Activated CD4-positive, CD25-positive, alpha-beta regulatory T cell treated with anti-CD3 and anti-CD28 coated beads, Interleukin-2, amount 50 U/mL, for 16 hours (primary cell): Measurements from ENCODE around the gene ANP32A.

Experiments used
- DNase-seq: peaks from one replicate; pipeline ENCODE4 v3.0.0-alpha.2; 2020; ENCODE audit warnings: low read depth, low spot score

Gene ANP32A

DNA sequence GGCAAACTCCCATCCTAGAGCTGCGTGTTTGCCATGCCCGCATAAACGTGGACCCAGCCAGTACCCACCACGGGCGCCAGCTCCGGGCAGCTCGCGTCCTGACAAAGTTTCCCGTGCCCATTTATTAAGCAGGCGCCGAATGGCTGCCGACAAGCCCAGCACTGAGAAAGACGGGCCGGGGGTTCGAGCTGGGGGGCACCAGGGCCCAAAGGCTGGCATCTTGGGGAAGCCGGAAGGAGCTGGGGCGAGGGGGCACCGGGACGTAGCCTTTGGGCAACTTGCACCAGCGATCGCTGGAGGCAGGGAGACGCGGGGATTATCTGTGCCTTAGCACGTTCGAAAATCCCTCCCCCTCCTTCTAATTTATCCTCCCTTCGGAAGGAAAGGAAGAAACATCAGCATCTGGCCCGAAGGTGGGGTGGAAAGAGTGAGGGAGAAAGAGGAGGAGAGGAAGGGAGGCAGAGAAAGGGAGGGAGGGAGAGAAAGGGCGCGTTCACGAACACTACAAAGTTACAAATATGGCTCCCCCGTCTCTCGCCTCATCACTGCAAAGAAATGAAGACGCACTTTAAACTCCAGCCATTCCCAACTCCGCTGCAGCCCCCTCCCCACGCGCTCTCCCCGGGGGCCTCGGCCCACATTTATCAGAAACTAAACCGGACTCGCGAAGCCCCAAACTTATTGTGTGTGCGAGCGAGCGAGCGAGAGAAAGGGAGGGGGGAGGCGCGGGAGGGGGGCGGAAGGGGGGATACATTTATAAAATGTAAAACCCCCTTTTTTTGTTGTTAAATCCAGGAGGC is 1.0 kb downstream of the ANP32A start:
- DNase-seq = no peak

GRCh38 chr15:68818769-68819494 is 1.8 kb downstream of the ANP32A start:
- DNase-seq = no peak

DNA sequence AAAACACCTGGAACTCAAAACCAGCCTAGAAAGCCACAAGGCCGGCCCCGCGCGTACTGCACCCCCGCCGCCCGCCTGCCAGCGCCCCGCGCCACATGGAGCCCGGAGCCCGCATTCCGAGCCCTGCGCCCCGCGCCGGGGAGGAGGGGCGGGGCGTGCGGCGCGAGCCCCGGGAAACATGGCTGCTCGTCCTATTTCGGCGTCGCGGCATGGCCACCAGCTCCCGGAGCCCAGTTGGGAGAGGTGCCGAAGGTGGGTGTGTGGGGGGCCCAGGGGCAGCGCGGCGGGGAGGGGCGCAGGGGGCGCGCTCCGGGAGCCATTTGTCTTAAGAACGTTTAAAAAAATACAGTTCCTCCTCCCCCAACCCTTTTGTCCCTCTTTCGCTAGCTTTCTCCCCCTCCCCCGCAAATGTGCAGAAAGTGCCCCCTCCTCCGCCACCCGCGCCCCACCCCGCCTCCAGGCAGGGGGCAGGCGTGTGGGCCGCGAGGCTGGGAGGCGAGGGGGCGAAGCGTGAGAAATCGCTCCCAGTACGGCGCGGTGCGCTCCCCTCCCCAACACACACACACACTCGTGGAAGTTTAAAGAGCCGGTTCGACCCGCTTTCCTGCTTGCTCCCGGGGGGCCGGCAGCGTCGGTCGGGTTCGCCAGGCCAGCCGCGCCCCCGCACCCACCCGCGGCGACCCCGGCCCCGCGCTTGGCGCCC is 2.5 kb downstream of the ANP32A start:
- DNase-seq = no peak

DNA sequence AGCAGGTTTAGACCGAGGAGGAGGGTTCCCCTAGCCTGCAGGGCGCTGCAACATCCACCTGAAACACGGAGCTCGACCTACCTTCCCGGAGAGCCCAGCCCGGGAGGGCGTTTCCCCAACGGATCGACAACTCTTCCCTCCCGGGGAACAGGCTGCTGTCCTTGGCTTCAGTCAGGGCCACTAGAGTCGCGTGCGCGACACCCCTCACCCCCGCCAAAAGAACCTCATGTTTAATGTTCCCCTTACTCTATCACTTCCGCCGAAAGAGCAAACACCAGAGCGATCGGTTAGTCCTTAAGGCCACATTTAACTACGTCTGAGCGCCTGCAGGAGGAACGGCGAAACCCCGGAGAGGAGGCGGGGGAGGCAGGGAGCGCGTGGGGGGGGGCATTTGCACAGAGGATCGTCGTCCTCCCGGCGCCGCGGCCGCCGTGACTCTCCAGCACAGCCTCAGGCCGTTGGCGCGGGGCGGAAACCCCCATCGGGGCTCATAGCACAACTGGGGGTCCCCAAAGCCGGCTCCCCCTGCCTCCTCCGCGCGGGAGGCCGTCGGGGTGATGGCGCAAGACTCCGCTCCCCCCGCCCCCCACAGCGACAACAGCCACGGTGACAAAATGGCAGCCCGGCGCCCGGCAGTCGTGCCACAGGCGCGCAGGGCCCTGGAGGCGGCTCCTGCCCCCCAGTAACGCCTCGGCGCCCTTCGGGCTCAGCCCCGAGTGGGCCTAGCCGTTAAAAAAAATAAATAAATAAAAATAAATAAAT is 3.2 kb downstream of the ANP32A start:
- peak; percentile 53 for DNase-seq

- no peak for DNase-seq
Measured at GRCh38 chr15:68816795-68817303, 3.8 kb downstream of the ANP32A start.

DNA sequence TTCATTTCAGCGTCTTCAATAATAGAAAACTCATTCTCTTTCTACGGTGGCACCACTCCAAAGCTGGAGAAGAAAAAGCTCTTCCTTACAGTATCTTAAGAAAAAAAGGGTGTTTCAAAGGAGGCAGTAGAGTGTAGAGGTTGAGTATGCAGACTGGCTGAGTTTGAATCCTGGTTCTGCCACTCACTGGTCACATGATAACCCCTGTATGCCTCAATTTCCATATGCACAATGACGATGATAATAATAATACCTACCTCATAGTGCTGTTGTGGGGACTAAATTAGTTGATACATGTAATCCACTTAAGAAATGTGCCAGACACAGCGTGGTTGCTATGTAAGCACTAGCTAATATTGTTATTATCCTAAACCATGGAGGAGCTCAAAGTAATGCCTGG is 4.5 kb downstream of the ANP32A start:
- no peak for DNase-seq

GRCh38 chr15:68815598-68815997 is 5.1 kb downstream of the ANP32A start:
- DNase-seq = no peak

DNA sequence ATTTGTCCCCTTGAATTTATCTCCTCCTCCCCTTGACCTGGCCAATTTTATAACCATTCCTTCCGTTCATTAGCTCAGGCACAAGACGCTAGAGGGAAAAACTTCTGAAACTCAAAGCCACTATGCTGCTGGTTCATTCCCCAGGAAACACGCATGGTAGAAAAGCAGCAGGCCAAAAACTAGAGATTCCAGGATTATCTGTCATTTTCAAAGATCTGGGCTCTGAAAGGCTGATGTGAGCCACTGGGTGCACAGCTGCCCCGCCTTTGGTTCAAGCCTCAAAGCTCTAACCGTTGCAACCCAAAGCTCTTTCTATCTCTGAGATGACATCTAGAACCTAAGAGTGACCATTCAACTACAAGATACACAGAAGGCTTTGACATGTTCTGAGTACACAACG is 6.1 kb downstream of the ANP32A start:
- no peak for DNase-seq

- DNase-seq = no peak
Measured at GRCh38 chr15:68812597-68813431, 7.9 kb downstream of the ANP32A start.

GRCh38 chr15:68812069-68812468 is 8.6 kb downstream of the ANP32A start:
- DNase-seq = no peak

DNA sequence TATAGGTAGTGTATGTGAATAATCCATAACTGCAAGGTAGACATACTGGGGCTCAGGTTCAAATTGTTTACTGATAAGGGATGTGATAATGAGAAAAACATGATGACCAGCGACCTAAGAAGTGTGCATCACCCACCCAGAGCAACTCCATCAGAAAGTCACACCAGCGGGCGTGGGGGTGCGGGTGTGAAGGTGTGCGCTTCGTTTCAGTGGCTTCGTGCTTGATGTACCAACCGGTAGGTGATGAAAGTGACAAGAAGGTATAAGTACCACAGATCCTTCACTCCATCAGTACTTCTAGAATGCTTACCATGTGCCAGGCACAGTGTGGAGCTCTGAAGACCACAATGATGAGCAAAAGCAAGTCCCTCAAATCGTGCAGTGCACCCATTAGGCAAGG is 11.2 kb downstream of the ANP32A start:
- DNase-seq = no peak

GRCh38 chr15:68808770-68809169 is 11.9 kb downstream of the ANP32A start:
- DNase-seq = no peak

- DNase-seq = no peak
Measured at GRCh38 chr15:68808091-68808490, 12.6 kb downstream of the ANP32A start.

DNA sequence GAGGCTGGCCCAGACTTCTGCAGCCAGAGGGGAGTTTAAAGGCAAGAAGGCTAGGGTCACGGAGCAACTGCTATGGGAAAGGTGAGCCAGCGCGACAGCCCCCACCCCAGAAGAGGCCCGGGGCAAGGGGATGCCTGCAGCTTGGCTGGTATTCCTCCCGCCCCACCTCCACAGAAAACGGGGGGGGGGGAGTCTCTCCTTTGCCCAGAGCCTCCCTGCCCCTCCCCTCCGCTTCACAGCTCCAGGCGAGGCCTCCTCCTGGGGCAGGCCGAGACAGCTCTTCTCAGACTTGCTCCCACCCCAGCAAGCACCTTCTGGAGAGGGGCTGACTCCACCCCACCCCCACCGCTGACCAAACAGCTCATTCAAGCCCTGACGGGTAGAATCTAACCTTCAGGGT is 13.4 kb downstream of the ANP32A start:
- no peak for DNase-seq

- no peak for DNase-seq
Measured at GRCh38 chr15:68806220-68807060, 14.3 kb downstream of the ANP32A start.

DNA sequence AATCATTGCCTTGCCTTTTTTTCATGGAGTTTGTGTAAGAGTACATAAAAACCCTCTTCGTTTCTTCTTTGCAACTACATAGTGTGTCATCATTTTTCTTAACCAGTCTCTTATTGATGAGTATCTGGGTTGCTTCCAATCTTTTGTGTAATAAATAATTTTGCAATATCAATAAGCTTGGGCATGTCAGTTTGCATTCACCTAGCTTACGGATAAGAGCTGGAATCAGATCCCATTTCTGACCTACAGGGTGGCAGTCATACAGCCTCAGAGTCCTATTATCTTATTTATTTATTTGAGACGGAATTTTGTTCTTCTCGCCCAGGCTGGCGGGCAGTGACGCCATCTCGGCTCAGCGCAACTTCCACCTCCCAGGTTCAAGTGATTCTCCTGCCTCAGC is 18.3 kb downstream of the ANP32A start:
- DNase-seq = no peak

DNA sequence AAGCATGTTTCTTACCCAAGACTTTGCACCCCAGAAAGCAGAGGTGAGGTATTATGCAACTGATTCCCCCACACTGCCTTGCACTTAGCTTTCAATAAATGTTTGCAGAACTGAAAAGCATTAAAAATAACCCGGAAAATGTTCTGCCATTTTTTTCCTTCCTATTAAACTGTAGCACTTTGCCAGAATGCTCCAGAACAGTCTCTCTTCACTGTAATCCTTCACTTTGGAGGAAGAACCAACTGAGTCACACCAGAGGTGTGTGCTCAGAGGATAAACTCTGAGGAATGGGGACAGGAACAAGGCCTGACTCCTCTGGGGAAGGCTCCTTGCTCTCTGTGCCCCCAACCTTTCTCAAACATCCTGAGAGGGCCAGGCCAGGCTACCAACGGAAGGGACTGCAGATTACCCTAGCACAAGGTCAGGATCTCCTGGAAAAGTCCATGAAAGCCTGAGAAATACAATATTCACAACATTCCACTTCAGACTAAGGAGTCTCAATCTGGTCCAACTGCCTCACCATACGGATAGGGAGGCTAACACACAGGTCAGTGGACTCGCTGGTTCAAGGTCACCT is 19.0 kb downstream of the ANP32A start:
- no peak for DNase-seq

DNA sequence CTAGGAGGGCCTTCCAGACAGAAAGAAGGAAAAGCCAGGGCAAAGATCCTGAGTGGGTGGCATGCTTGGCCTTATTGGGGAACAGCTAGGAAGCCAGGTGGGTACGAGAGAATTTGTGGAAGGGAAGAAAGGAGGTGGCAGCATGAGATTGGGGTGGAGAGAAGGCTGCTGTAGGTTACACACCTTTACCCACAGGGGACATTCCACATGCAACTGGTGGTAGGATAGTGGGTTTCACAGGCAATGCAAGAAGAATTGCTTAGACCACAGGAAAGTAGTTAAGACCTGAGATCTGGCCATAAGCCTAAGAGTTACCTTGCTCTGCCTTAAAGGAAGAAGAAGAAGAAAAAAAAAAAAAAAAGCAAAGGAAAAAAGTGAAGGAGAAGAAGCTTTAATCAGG is 19.8 kb downstream of the ANP32A start:
- DNase-seq = no peak

GRCh38 chr15:68798346-68799094 is 22.2 kb downstream of the ANP32A start:
- no peak for DNase-seq
